MM.1S (cell line): ENCODE measurements around the gene MRPL53.

Experiments
- CTCF ChIP-seq: fragments of 300-600 bp; sonication (generic); IDR thresholded peaks from 2 replicates; pipeline ENCODE4 v1.5.1; 2016; ENCODE audit warnings: antibody characterized with exemption, low read length, mixed read lengths
- EZH2 ChIP-seq: fragments of 300-600 bp; sonication (generic); optimal IDR thresholded peaks from 2 replicates; pipeline ENCODE3; 2017; ENCODE audit warnings: low read depth, mild to moderate bottlenecking, antibody characterized with exemption, low read length, mixed read lengths

GRCh38 chr2:74454654-74455511 lies 17.6 kb downstream of the MRPL53 start, which contains the start of gene INO80B:
- TF ChIP-seq CTCF (no peak), EZH2 (no peak)
